HG03442 (cell line): ENCODE measurements around the gene SLC39A8.
"Not testable (repeated sequence)": the region's sequence is repeated elsewhere in the genome, so short reads cannot be mapped to it uniquely, and the experiment has no call there.

Experiments used
- ATAC-seq: cut with Tn5 transposase; IDR thresholded peaks from one replicate; pipeline ENCODE4 v1.9.1; 2021; ENCODE audit warnings: mild to moderate bottlenecking, moderate library complexity; ENCODE audit not compliant: unreplicated experiment

SLC39A8 gene

DNA sequence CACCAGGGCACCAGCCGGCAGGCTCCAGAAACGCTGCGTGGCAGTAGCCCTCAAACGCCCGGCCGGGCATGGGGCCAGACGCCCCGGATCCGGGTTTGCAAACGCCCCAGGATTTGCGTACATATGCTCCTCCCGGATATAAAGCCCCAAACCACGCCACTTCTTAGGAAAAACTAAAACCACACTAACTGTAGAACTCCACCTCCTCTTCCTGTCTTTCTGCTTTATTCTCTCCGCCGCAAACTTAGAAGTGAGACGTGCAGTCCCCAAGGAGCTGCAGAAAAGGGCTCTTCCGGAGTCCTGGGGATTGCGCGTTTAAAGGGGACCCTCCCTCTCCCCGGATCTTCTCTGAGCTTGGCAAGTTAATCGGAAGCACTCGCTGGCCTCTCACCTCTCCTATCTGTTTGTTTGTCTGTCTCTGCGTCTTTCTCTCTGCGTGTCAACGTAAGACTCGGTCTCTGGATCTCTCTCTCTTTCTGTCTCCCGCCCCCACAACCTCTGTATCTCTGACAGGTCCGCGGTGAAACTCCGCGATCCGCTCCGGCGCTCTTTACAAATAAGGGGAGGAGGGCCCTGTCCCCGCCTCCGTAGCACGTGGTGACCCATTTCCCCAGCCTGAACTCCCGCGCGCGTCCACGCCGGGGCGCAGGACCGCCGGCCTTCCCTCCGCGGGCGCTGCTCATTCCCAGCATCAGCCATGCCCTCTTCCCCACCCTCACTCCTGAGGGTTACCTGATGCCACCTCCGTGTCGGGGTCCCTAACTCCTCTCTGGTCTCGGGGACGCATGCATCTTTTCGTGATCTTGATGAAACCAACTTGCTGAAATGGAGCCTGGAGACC, at the start of gene SLC39A8:
Gene SLC39A8, minus strand, starts transcription at position 529 of the 841 bp plus-strand sequence. CDS start 820 bp downstream, outside the sequence.
- ATAC-seq = peak; percentile 82

DNA sequence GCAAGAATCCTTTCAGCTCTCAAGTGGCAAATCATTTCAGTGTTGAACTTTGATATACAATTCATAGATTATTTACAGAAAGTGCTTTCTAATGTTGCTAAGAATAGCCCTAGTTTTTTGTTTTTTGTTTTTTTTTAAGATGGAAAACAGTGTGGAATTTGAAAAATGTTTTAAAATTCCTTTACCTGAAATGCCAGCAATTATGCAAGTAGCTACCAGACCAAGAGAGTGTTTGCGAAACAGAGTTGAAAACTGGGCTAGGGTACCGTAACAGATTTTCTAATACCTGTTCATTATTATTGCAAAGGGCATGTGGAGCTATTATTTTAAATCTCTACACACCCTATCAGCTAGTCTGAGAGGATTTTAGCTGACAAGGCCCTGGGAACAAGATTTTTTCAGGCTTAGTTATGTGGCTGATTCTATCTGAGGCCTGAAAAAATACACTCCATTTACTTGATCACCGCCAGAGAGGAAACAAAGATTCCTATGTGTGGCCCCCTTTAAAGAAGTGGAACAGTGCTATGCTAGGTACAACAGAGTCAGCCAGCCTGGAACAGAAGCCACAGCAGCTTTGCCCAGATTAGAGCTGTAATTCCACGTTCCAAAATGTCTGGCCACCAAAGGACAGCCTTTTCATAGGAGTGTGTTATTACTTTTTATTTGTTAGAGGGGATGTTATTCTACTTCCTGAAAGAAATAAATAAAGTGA, 46.9 kb upstream of the SLC39A8 start:
- ATAC-seq = no peak

DNA sequence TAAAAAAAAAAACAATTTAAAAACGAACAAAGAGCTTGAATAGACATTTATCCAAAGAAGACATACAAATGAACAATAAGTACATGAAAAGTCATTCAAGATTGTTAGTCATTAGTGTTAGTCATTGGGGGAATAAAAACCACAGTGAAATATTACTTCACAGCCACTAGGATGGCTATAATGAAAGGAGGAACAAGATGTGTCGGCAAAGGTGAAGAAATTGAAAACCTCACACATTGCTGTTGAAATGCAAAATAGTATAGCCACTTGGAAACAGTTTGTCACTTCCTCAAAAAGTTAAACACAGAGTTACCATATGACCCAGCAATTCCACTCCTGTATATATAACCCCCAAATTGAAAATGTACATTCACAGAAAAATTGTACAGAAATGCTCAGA, 45.2 kb upstream of the SLC39A8 start:
- ATAC-seq = peak; percentile 98

DNA sequence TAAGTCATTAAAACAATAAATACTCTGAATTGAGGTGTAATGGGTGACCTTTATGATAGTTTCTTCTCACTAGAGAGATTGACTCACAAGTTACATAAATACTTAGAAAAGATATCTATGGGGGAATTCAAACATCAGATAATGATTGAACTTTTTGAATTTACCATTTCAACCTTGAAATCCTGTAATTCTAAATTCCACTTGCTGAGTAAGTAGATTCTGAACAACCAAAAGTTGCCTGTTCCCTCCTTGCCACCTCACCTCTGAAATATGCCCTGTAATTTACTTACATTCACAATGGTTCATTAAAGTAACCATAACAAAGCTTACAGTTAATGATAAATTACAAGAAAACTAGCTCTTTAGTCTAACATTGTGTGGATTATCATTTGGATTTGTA, 43.3 kb upstream of the SLC39A8 start:
- ATAC-seq = no peak

DNA sequence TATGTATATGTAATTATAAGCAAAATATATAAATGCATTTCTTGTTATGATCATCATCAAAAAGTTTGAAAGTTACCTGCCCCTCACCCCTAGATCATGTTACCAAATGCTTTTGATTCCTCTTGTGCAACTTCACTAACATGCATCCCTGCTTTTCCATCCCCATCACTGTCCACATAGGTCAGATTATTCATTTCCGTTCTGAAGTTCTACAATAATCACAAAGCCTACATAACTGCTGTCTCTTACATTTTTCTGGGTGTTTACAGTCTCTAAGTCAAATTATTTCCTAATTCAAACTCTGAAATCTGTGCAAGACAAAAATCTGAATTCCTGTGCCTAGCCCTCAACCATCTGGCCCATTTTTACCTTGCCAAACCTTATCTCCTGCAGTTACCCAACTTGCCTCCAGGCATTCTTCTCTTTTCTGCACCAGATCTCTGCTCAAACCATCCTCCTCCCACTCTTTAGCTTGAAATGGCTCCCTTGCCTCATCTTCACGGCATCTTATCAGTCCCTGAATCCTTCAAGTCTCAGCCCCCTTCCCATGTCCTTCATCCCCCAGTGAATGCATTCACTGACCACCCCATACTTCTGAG, 42.4 kb upstream of the SLC39A8 start:
- no peak for ATAC-seq

DNA sequence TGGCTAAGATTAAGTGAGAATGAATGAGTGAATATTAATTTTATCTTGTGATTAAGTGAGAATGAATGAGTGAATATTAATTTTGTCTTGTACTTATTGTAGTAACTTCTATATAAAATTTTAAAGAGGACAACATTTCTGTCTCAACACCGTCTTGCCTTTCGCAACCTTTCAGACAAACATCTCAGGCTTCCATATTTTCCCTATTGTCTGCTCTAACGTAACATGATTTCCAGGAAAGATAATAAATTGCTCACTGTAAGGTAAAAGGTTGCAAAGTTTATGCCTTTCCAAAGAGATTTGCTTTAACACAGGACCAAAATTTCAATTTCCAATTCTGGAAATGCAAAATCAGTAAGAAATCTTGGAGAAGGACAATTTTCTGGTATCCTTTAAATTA, 41.7 kb upstream of the SLC39A8 start:
- no peak for ATAC-seq

DNA sequence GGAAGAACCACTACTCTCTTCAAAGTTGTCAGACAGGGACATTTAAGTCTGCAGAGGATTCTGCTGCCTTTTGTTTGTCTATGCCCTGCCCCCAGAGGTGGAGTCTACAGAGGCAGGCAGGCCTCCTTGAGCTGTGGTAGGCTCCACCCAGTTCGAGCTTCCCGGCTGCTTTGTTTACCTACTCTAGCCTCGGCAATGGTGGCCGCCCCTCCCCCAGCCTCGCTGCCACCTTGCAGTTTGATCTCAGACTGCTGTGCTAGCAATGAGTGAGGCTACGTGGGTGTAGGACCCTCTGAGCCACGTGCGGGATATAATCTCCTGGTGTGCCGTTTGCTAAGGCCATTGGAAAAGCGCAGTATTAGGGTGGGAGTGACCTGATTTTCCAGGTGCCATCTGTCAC, 35.0 kb upstream of the SLC39A8 start:
- ATAC-seq = not testable (repeated sequence)

DNA sequence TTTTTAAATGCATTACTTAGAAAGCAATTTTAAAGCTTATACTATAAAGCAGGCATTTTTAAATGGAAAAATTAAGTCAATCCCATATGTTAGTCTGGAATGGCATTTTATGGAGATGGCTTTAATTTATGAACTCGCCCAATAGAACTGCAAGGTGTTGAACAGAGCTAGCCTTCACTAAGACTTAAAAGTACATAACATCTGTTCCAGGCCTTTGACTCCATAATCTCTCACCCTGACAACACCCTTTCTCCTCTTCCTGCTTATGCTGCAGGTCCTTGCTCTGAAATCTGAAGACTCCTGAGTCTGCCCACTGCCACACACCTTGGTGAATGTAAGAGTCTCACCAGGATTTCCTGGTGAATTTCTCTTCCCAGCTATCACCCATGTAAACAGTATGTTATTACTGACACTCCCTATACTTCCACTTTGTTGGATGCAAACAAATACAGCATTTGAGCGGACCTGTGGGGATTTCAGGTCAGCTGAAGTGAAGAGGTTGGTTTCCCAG, 17.7 kb upstream of the SLC39A8 start:
- no peak for ATAC-seq

DNA sequence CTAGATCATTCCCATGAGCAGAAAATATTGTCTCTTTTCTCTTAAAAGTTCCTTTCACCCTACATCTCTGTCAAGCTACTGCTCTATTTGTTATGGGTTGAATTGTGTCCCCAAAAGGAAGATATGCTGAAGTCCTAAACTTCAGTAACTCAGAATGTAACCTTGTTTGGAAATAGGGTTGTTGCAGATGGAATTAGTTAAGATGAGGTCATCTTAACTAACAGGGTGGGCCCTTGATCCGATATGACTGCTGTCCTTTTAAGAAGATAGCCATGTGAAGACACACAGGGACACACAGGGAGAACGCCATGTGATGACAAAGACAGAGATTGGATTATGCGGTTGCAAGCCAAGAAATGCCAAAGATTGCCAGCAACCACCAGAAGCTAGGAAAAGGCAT, 12.8 kb upstream of the SLC39A8 start:
- no peak for ATAC-seq

DNA sequence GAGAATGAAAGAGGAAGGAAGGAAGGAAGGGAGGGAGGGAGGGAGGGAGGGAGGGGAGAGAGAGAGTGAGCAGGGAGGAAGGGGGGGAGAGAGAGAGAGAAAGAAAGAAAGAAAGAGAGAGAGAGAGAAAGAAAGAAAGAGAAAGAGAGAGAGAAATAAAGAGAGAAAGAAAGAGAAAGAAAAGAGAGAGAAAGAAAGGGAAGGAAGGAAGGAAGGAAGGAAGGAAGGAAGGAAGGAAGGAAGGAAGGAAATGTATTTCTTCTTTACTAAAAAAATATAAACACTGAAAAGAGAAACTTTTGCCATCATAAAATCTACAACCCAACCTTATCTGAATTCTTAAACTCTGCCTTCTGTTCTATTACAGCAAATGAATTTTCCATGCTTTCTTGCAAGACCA, 12.4 kb upstream of the SLC39A8 start:
- not testable (repeated sequence) for ATAC-seq

DNA sequence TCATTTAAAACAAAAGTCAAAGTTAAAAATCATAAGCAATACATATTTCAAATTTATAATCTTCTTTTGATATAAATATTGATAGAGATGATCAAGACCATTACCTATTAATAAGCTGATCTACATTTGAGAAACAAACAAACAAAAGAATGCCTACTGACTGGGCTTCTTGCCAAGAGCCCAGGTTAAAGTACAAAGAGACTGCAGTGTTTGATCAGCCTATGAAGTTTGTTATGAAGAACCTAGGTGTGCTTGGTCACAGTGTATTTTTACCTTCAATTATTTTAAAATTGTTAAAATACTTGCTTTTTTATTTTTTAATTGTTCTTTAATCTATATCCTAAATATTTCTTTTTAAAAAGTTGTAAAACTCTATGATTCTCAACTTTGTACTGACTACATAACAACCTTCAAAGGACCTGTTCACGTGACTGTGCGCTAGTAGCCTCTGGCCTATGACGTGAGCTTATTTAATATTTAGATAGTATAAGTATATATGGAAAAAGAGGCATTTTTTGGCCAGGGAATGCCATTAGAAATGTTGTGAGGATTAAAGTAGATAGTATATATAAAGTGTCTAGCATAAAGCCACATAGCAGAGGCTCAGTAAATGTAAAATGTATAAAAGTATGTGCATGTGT, 11.4 kb upstream of the SLC39A8 start:
- ATAC-seq = no peak

DNA sequence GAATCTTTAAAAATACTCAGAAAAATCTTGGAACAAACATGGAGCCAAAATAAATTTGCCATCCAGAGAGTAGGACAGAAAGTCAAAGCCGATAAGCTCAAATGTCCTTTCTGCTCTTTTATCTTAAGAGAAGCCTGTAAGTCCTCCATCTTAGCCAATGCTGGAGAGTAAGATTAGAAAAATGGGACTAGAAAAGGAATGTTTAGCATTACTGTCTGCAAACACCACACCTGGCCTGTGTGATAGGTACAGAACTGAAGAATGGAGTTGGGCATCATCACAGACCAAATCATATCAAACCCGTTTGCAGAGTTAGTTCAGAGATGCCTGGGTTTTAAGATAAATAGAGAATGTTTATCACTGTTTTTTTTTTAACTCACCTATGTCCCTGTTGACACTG, 10.5 kb upstream of the SLC39A8 start:
- ATAC-seq = no peak

DNA sequence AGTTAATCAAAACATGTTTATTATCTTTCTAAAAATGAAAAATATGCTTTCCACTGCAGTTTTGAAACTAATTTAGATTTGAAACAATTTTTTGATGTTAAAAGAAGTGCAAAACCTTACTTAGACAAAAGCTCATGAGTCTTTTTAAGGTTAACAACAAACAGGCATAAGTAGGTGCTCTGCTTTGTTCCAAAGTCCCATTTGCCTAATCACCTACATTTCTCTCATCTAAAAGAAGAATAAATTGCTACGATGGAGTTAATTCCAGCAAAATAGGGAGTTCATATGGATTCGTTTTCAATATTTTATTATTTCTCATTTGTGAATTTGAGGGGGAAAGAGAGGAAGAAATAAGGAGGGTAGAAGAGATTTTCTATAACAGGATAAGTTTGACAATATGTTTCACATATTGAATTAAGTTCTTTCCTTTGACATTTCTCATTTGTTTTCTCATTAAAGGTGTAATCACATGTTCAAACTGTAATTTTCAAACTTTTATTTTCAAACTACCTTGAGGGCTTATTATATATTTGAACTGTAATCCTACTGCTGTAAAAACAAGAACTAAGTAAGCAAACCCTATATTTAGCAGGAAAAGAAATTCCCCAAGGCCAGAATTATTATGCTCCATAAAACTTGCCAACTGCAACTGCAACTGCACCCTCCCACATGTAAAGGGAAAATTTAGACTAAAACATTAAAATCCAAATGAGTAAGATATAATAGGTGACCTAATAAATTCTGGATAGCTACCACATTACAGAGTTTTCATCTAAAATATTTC, 9.6 kb upstream of the SLC39A8 start:
- no peak for ATAC-seq

DNA sequence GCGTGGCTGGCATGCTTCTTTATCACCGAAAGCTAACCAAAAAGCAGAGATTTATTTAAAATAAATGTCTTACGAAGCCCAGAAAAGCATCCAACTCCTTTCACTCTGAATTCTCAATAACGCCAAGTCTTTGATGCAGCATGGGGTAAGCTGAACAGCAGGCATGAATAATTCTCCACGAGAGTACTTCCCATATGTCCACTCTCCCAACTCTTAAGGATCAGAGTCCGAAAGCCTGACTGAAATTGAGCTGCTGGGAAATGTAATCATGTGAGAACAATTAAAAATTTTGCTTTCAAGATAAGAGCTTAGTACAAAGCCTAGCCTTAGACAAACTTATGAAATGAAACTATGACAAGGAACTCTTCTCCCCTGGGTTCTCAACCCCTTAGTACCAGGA, 7.5 kb upstream of the SLC39A8 start:
- ATAC-seq = no peak

DNA sequence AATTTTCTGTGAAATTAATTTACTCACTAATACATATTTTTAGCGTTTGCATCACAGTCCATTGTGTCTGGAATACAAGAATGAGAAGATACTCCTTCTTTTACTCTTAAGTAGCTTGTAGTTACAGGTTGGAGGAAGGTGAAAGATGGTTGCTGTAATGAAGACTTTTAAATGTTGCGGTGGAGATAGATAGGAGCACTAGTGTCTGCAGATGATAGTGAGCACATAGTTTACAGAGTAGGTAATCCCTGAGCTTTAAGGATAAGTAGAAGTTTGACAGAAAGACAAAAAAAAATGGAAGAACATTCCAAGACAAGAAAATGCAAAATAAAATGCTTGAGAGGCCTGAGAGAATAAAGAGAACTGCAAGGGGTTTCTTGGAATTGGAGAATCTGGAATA, 5.4 kb upstream of the SLC39A8 start:
- no peak for ATAC-seq

DNA sequence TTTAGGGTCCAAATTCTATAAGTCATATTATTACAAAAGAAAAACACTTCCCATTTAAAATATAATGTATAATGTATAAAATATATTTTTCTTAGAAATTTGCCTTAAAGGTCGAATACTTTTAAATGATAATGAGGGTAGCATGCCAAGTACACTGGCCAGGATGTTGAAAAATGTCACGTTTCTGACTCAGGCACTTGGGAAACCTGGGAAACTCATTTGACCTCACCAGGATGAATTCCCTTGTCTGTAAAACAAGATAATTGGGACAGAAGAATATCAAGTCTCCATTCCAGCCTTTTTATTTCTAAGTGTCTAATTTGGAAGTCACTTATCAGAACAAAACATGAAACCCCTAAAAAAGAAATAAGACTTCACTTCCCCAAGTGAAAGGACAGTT, 3.4 kb upstream of the SLC39A8 start:
- ATAC-seq = no peak

DNA sequence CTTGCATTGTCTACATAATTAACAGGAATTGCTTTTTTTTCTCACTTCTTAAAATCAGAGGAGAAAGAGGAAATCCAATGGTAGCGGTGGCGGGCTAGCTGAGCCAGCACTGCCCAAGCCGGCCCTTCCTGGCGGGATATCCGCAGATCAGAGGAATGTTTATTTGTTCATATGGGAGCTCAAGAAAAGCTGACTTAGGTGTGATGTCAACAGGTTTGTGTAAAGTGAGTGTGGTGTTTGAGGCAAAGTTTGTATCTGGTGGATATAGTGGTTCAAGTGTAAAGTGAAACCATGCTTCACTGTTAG, 466 bp upstream of the SLC39A8 start:
- no peak for ATAC-seq

DNA sequence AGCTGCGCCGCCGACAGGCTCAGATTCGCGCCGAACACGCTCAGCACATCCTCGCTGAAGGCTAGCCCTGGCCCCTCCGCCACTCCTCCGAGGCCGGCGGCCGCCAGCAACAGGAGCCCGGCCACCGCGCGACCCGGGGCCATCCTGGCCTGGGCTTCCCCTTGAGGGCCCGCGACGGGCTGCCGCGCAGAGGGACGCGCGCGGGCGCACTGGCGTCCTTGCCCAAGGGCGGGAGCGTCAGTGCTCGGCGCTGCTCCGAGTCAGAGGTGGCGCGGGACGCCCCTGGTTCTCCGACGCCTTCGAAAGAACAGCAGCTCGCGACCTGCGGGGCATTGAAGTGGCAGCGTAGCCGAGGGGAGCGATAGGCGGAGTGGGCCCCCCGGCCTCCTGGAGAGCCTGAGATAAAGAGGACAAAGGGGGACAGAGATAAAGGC, 745 bp downstream of the SLC39A8 start:
- ATAC-seq = peak; percentile 43

DNA sequence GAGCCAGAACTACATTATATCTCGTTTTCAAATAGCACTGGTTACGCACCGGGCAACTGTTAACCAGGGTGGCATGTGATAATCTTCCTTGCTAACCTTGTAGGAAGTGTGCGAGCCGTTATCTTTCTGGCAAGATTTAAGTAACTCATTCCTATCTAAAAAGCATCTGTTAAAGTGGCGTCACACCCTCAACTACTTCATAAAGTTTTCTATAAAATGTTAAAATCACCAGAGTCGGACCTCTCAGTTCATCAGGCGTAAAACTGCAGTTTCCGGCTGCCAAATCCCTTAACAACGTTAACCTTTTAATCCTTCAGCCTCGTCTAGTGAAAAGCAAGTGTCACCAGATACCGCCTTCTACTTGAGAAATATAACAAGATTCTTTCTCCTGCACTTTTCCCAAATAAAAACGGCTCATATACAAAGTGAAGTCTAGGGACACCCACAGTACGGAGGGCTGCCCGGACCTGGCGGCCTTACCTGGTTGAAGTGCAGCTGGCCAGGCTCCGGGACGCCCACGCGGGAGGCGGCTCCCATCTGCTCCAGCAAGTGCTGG, 1.2 kb downstream of the SLC39A8 start:
- ATAC-seq = peak; percentile 35

DNA sequence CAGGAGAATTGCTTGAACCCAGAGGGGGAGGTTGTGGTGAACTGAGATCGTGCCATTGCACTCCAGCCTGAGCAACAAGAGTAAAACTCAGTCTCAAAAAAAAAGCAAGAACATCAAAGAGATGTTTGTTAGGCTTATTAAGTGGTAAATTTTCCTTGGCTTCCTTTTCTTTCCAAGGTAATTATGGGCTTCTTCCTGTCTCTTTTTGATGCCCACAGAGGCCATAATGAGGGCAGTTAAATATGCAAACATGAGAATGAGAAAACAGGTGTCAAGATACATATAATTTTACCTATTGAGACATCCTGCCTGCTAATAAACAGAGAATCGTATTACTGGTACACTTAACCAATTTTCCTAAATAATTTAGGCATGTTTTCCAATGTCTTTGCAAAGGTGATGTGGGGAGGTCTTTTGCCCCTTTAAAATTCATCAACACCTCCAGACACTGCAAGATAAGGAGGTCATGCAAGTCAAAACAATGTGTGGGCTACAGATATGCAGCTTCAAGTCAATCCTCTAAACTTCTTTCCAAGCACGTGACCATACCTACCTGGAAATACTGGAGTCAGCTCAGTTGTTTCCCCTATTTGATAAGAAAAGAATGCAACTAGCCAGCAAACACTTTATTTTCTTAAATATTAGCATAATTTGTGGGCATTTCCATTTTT, 2.7 kb downstream of the SLC39A8 start:
- ATAC-seq = no peak
